ENCODE measurements around the gene ARMC6. TPM values are rescaled to one million over a fixed set of nuclear protein-coding genes. Genes with fewer than 3 reads are reported as not detected.

ARMC6 gene
- total RNA-seq, 6 experiments from 2014 or later, result 19.3 to 64.8 (median 41.4) TPM

DNA sequence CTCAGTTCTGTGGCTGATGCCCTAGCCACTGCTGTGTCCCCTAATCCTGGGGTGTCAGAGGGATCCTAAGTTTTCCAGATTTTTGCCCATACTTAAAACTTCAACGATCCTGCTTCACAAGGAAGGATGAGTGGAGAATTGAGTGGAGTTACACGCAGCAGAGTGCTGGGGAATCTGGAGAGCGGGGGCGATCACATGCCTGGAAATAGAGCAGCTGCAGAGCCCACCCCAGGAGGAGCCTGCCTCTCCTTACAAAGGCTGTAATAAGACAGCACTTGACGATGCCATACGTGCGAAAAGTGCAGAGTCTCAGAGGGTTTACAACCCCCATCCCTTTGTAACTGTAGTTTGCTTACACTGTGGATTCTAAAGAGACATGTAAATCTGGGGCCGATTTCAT is 40.7 kb upstream of the ARMC6 start:
- WGBS (ENCODE audit: insufficient coverage, low coverage, low lambda C conversion rate, missing lambda C conversion rate), result 77% methylated on average over 5 of the region's 8 CpGs
- Histone ChIP-seq H3K27me3 (no peaks in the 10 kb centered on the region), H3K4me1 (no peaks in the 10 kb centered on the region), H3K36me3 (peaks cover 0 to 26% (median 6%) of the 10 kb centered on the region in 4 donors), H3K9me3 (no peaks in the 10 kb centered on the region), H3K27ac (no peak overlapping the region), H3K4me3 (no peak overlapping the region)
- TF ChIP-seq, protein P1, sequence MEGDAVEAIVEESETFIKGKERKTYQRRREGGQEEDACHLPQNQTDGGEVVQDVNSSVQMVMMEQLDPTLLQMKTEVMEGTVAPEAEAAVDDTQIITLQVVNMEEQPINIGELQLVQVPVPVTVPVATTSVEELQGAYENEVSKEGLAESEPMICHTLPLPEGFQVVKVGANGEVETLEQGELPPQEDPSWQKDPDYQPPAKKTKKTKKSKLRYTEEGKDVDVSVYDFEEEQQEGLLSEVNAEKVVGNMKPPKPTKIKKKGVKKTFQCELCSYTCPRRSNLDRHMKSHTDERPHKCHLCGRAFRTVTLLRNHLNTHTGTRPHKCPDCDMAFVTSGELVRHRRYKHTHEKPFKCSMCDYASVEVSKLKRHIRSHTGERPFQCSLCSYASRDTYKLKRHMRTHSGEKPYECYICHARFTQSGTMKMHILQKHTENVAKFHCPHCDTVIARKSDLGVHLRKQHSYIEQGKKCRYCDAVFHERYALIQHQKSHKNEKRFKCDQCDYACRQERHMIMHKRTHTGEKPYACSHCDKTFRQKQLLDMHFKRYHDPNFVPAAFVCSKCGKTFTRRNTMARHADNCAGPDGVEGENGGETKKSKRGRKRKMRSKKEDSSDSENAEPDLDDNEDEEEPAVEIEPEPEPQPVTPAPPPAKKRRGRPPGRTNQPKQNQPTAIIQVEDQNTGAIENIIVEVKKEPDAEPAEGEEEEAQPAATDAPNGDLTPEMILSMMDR (IDR thresholded peaks at IDR 0.05), result no peak
- no peak for TF ChIP-seq POLR2A (IDR thresholded peaks at IDR 0.05)
- DNase-seq (no peak), ATAC-seq (no peak)
- intact Hi-C loops (cut with DNase I), result no loop called here

GRCh38 chr19:18993115-18993514 is 40.3 kb upstream of the ARMC6 start:
- H3K27ac ChIP-seq, result no peak overlapping the region
- H3K36me3 ChIP-seq, result peaks cover 0 to 26% (median 6%) of the 10 kb centered on the region in 4 donors
- ATAC-seq, result no peak
- intact Hi-C loops (cut with DNase I), result no loop called here
- H3K4me3 ChIP-seq, result no peak overlapping the region
- no peaks in the 10 kb centered on the region for H3K9me3 ChIP-seq
- no peaks in the 10 kb centered on the region for H3K27me3 ChIP-seq
- no peak for TF ChIP-seq POLR2A (IDR thresholded peaks at IDR 0.05)
- TF ChIP-seq, protein P1 (IDR thresholded peaks at IDR 0.05), result no peak
- WGBS (ENCODE audit: insufficient coverage, low coverage, low lambda C conversion rate, missing lambda C conversion rate), result 92% methylated on average over 10 of the region's 10 CpGs
- DNase-seq, result no peak
- no peaks in the 10 kb centered on the region for H3K4me1 ChIP-seq

DNA sequence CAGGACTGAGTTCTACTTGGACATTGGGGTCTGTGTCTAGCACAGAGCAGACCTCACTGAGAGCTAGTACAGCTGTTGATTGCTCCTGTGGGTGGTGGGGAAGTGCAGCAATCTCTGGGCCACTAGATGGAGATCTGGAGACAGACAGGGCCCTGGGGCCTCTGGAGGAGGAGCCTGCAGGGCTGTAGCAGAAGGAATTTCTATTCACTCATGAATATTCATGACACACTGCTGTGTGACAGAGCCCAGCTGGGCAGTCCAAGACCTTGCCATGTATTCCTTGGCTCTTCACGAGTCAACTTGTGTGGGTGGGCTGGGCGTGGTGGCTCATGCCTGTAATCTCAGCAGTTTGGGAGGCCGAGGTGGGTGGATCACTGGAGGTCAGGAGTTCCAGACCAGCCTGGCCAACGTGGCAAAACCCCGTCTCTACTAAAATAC is 37.6 kb upstream of the ARMC6 start:
- peak; percentile 57 to 71 (median 62) for ATAC-seq
- no peaks in the 10 kb centered on the region for H3K4me1 ChIP-seq
- no peak overlapping the region for H3K4me3 ChIP-seq
- no peaks in the 10 kb centered on the region for H3K27me3 ChIP-seq
- H3K9me3 ChIP-seq, result no peaks in the 10 kb centered on the region
- no peak for DNase-seq
- TF ChIP-seq POLR2A (IDR thresholded peaks at IDR 0.05), result no peak
- TF ChIP-seq, protein P1 (IDR thresholded peaks at IDR 0.05), result peak; percentile 21 to 41 (median 36)
- intact Hi-C loops (cut with DNase I), result no loop called here
- no peak overlapping the region for H3K27ac ChIP-seq
- 54% methylated on average over 2 of the region's 5 CpGs for WGBS (ENCODE audit: insufficient coverage, low coverage, low lambda C conversion rate, missing lambda C conversion rate)
- H3K36me3 ChIP-seq, result peaks cover 0 to 26% (median 6%) of the 10 kb centered on the region in 4 donors

DNA sequence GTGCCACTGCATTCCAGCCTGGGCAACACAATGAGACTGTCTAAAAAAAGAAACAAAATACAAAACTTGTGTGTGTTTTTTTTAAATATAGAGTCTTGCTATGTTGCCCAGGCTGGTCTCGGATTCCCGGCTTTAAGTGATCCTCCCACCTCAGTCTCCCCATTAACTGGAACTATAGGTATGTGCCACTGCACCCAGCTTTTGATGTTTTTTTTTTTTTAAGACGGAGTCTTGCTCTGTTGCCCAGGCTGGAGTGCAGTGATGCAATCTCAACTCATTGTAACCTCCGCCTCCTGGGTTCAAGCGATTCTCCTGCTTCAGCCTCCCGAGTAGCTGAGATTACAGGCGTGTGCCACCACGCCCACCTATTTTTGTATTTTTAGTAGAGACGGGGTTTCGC is 37.1 kb upstream of the ARMC6 start:
- WGBS (ENCODE audit: insufficient coverage, low coverage, low lambda C conversion rate, missing lambda C conversion rate), result 96% methylated on average over 8 of the region's 10 CpGs
- Histone ChIP-seq H3K9me3 (no peaks in the 10 kb centered on the region), H3K36me3 (peaks cover 0 to 28% (median 6%) of the 10 kb centered on the region in 4 donors), H3K27ac (no peak overlapping the region), H3K27me3 (no peaks in the 10 kb centered on the region), H3K4me3 (no peak overlapping the region), H3K4me1 (no peaks in the 10 kb centered on the region)
- ATAC-seq (no peak), DNase-seq (no peak)
- intact Hi-C loops (cut with DNase I), result no loop called here
- TF ChIP-seq POLR2A (IDR thresholded peaks at IDR 0.05), result no peak
- TF ChIP-seq, protein P1 (IDR thresholded peaks at IDR 0.05), result no peak
